Fibroblast of skin of right biceps (primary cell): ENCODE results near the gene KRT9.
"Not testable (repeated sequence)": the region's sequence is repeated elsewhere in the genome, so short reads cannot be mapped to it uniquely, and the experiment has no call there.

ENCODE experiments used
- DNase-seq: peaks from one replicate; pipeline ENCODE4 v3.0.0-alpha.2; 2013

Gene KRT9

GRCh38 chr17:41578538-41578937 lies 6.7 kb upstream of the KRT9 start:
- DNase-seq, result no peak

GRCh38 chr17:41576740-41577139 lies 4.9 kb upstream of the KRT9 start:
- DNase-seq, result not testable (repeated sequence)

- DNase-seq, result no peak
Observed at GRCh38 chr17:41575336-41575735, 3.5 kb upstream of the KRT9 start.

GRCh38 chr17:41567317-41567716 lies 4.5 kb downstream of the KRT9 start:
- DNase-seq, result no peak

GRCh38 chr17:41565338-41565737 lies 6.5 kb downstream of the KRT9 start:
- DNase-seq, result no peak

GRCh38 chr17:41563607-41564170 lies 8.2 kb downstream of the KRT9 start:
- no peak for DNase-seq

- DNase-seq, result no peak
Observed at GRCh38 chr17:41561554-41561953, 10.3 kb downstream of the KRT9 start.

GRCh38 chr17:41559548-41559947 lies 12.3 kb downstream of the KRT9 start:
- peak; percentile 40 for DNase-seq

- no peak for DNase-seq
Observed at GRCh38 chr17:41556931-41557330, 14.9 kb downstream of the KRT9 start.

- no peak for DNase-seq
Observed at GRCh38 chr17:41556306-41556705, 15.6 kb downstream of the KRT9 start.

GRCh38 chr17:41555105-41555887 lies 16.6 kb downstream of the KRT9 start:
- DNase-seq, result no peak

GRCh38 chr17:41553987-41554680 lies 17.7 kb downstream of the KRT9 start:
- DNase-seq, result no peak

GRCh38 chr17:41553176-41553575 lies 18.7 kb downstream of the KRT9 start:
- DNase-seq, result peak; percentile 44

- no peak for DNase-seq
Observed at GRCh38 chr17:41552455-41552854, 19.4 kb downstream of the KRT9 start.

- DNase-seq, result peak; percentile 58
Observed at GRCh38 chr17:41551365-41551764, 20.5 kb downstream of the KRT9 start.

- no peak for DNase-seq
Observed at GRCh38 chr17:41549596-41550039, 22.2 kb downstream of the KRT9 start.

GRCh38 chr17:41548844-41549595 lies 22.8 kb downstream of the KRT9 start:
- peak; percentile 90 for DNase-seq

GRCh38 chr17:41547921-41548843 lies 23.7 kb downstream of the KRT9 start:
- peak; percentile 99 for DNase-seq

GRCh38 chr17:41547378-41547841 lies 24.4 kb downstream of the KRT9 start:
- peak; percentile 30 for DNase-seq

- no peak for DNase-seq
Observed at GRCh38 chr17:41546819-41547218, 25.0 kb downstream of the KRT9 start.

GRCh38 chr17:41545829-41546410 lies 25.9 kb downstream of the KRT9 start:
- no peak for DNase-seq

GRCh38 chr17:41544935-41545334 lies 26.9 kb downstream of the KRT9 start:
- DNase-seq, result no peak
